Measurements from ENCODE around the gene CSF1.

DNA sequence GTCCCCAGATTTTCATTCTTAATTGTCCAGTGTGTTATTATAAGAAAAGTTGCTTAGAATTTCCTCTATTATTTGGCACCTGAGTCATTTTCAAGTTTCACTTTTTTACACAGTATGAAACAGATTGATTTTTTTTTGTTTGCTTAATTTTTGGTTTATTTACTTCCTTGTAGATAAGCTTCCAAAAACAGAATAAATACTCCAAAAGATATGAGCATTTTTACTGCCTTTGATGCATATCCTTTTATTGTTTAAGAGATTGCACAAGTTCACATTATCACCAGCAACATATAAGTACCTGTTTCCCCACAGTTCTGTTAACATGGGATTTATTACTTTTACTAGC lies 37.6 kb downstream of the CSF1 start:
- TF ChIP-seq CTCF (IDR thresholded peaks at IDR 0.05; ENCODE audit: extremely low read depth in 1 of 2, insufficient read depth in 1 of 2, low read depth in 1 of 2, low read length in 2 of 2): no peak
- TF ChIP-seq POLR2AphosphoS5 (IDR thresholded peaks at IDR 0.05; ENCODE audit: insufficient read depth, low read depth, low read length): no peak
- no peak for TF ChIP-seq POLR2A (IDR thresholded peaks at IDR 0.05; ENCODE audit: low read depth, low read length)
- TF ChIP-seq EZH2 (IDR thresholded peaks at IDR 0.05; ENCODE audit: borderline replicate concordance, low read depth, low read length, severe bottlenecking): no peak
- TF ChIP-seq MYC (IDR thresholded peaks at IDR 0.05; ENCODE audit: low read depth, low read length): no peak
- TF ChIP-seq JUN (IDR thresholded peaks at IDR 0.05; ENCODE audit: borderline replicate concordance, insufficient read depth, insufficient read length, low read depth): no peak
- TF ChIP-seq, protein P1, sequence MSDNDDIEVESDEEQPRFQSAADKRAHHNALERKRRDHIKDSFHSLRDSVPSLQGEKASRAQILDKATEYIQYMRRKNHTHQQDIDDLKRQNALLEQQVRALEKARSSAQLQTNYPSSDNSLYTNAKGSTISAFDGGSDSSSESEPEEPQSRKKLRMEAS (IDR thresholded peaks at IDR 0.05; ENCODE audit: insufficient read depth, insufficient read length): no peak
